Stimulated activated CD4-positive, alpha-beta T cell treated with anti-CD3 and anti-CD28 coated beads, Interleukin-15, amount 100 ng/mL, for 48 hours (primary cell): ENCODE measurements around the gene SHMT1.
"Not testable (repeated sequence)": the region's sequence is repeated elsewhere in the genome, so short reads cannot be mapped to it uniquely, and the experiment has no call there.

Experiments
- DNase-seq, 2 donors: peaks; one replicate each; pipeline ENCODE4 v3.0.0-alpha.2; 2020; ENCODE audit warnings: low read depth in 2 of 2

The SHMT1 gene

DNA sequence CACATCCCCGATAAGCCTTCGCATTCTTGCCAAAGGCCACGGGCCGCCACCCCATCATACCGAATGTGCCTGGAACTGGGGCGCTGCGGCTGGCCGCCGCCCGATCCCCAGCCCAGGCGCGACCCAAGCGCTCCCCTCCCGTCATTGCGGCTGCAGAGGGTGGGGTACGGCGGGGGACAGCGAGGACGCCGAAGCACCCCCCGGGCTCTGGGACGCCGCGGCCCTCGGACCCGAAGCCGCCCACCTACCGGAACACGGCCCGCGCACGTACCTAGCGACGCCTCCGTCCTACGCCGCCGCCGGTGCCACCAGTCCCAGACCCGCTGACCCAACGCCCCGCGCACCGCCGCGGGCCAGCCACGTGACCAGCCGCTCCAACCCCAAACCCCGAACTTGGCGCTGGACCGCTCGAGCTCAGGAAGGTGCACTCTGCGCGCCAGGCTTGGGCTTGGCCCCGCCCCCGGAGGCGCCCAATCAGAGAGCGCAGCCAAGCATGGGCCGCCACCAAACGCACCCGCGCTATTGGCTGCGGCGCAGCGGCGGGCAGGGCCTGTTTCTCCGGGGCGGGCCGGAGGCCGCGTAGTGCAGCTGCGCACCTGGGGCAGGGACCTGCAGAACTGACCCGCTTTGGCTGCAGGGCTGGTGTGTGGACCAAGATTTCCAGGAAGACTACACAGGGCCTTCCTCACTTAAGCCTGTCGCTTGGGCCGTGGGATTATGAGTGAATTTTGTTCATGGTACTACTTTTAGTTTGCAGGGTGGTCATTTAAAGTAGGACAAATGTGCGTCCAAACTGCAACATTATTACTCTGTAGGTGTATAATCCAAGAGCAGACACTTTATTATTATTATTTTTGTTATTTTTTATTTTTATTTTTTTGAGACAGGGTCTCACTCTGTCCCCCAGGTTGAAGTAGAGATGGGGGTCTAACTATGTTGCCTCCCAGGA, at the start of gene SHMT1:
Gene SHMT1 (minus strand): TSS at position 450 of the 949 bp plus-strand sequence. CDS start 7,569 bp downstream, outside the sequence.
- DNase-seq: peak; percentile 79 to 92

- not testable (repeated sequence) for DNase-seq
Measured at GRCh38 chr17:18412001-18412538, 48.7 kb upstream of the SHMT1 start.

GRCh38 chr17:18411377-18411864, 48.1 kb upstream of the SHMT1 start:
- peak in 1 of 2 donors; percentile 7 for DNase-seq

- DNase-seq: not testable (repeated sequence)
Measured at GRCh38 chr17:18410736-18411135, 47.4 kb upstream of the SHMT1 start.

- not testable (repeated sequence) for DNase-seq
Measured at GRCh38 chr17:18409321-18409720, 46.0 kb upstream of the SHMT1 start.

DNA sequence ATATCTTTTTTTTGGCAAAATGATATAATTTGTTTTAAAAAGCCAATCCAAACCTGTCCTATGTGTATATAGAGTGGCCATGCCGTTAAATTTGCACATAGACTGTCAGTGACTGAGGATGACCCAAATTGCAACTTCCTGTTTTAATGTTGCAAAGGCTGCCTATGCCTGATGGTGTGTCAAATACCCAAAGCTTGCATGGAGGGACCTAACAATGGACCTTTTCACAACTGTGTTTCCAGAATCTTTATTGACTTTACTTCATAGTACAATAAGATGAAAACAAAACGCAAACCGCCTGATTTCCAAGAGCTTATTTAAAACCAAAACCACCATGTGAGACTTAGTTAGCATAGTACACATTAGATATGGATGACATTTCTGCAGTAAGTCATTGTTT, 45.6 kb upstream of the SHMT1 start:
- DNase-seq: not testable (repeated sequence)

DNA sequence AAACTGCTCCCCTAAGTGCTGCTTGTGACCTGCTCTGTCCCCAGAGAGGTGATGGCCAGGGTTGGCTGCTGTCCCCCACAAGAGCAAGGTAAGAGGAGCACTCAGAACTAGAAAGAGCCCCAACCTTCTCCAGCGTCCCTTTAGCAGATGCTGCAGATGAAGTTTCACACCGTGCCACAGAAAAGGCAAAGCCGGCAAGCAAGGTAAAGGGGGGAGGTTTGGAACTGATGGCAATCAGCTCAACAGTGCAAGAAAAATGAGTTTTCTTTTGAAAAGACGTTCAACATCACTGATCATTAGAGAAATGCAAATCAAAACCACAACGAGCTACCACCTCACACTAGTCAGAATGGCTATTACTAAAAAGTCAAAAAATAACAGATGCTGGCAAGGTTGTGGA, 40.3 kb upstream of the SHMT1 start:
- DNase-seq: not testable (repeated sequence)

GRCh38 chr17:18403166-18403565, 39.8 kb upstream of the SHMT1 start:
- DNase-seq: not testable (repeated sequence)

GRCh38 chr17:18401872-18402590, 38.7 kb upstream of the SHMT1 start:
- not testable (repeated sequence) for DNase-seq

DNA sequence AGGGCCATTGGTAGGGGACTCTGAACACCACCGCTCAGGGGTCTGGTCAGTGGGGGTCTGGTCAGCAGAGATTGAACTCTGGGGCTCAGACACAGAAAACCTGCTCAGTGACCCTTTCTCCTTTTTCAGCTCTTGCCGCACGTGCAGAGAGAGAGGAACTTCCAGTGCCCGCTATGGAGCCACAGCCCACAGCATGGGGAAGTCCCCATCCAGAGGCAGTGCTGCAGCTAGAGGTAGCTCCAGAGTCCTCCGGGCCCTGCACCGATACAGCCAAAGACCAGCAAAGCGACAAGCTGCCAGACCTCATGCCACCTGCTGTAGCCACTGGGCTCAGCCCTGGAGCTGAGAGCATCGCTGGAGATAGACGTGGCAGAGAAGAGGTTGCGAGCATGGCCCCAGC, 25.4 kb upstream of the SHMT1 start:
- not testable (repeated sequence) for DNase-seq

GRCh38 chr17:18388266-18388665, 24.9 kb upstream of the SHMT1 start:
- not testable (repeated sequence) for DNase-seq

- not testable (repeated sequence) for DNase-seq
Measured at GRCh38 chr17:18387583-18387982, 24.2 kb upstream of the SHMT1 start.

GRCh38 chr17:18384271-18384670, 20.9 kb upstream of the SHMT1 start:
- DNase-seq: not testable (repeated sequence)

GRCh38 chr17:18383079-18383481, 19.7 kb upstream of the SHMT1 start:
- not testable (repeated sequence) for DNase-seq

DNA sequence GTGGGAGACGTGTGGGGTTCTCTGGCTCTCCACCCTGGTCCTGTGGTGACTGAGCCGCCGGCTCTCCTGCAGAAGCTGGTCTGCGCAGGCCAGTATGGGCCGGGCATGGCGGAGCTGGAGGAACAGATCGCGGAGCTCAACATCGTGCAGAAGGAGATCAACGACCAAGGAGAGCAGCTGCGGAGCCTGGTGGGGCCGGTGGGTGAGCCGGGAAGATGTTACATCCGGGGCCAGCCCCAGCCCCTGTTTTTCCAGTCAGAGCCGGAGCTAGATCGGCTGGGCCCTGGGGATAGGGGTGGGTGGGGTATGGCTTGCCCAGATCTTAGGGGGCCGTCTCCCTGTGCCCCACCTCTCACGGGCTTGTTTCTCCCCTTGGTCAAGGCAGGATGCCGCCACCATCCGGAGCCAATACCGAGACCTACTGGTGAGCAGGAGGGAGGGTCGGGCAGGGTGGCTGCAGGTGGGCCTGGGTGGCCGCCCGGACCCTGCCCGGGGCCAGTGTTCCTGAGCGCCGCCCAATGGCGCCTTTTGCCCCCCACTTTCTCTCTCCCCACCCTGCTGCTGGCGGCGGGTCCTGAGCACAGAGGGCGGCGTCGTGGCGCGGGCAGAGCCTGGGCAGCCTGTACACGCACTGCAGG, 19.2 kb upstream of the SHMT1 start:
- DNase-seq: no peak

- DNase-seq: no peak
Measured at GRCh38 chr17:18381953-18382245, 18.5 kb upstream of the SHMT1 start.

DNA sequence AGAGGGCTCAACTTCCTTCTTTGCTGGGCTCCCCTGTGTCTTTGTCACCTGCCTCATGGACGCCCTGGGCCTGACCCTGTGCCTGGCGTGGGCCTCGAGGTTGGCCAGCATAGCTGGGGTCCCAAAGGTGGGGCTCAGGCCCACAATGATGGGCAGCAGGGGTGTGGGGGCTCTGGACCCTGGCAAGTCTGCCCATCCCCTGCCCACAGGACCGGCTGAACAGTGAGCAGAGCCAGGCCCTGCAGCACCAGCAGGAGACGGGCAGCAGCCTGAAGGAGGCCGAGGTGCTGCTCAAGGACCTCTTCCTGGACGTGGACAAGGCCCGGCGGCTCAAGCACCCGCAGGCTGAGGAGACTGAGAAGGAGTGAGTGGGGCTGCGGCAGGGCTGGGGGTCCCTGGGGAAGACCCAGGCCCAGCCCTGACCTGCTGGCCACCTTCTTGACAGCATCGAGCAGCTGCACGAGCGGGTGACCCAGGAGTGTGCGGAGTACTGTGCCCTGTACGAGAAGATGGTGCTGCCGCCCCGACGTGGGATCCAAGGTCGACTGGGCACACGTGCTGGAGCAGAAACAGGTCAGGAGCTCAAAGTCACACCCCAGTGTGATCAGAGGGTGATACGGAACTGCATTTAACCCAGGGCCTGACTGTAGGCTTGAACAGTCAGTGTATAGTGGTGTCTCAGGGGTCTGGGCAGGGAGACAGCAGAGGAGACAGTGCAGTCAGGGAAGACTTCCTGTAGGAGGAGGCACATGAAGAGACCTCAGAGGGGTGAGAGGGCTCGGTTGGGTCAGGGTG, 18.0 kb upstream of the SHMT1 start:
- no peak for DNase-seq

DNA sequence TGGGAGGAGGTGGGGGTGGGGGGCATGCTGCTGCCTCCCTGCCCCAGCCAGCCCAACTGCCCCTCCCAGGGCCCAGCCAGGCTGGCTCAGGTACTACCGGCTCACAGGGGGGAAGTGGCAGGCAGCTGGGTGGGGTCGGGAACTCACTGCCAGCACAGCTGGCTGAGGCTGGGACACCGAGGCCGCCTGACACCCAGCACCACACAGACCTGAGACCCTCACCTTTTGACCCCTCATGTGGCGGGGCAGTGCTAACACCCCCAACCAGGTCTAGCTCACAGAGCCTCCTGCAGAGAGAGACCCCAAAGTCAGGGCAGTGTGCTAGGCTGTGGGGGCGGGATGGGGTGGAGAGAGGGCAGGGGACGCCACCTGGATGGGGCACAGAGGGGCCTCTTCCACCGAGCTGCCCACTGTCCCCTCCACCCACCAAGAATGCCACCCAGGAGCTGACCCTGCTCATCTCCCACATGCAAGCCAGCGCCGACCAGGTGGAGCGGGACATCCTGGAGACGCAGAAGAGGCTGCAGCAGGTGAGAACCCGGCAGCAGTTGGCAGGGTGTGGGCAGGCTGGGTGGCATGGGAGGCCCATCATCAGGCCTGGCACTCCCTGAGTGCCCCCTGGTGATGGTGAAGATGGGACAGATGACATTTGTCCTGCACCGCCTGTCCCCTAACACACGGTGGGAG, 17.3 kb upstream of the SHMT1 start:
- no peak for DNase-seq

GRCh38 chr17:18379246-18380146, 16.1 kb upstream of the SHMT1 start:
- no peak for DNase-seq
